A549 (cell line): ENCODE results near the gene ARL4D.

Experiments
- MYC ChIP-seq: IDR thresholded peaks from 2 replicates; pipeline ENCODE4 v1.6.1; 2012; ENCODE audit warnings: mild to moderate bottlenecking, inconsistent platforms, low read length, improper control_type of control experiment, borderline replicate concordance
- NPAS2 ChIP-seq: fragments of 250-450 bp; sonication (Bioruptor Pico); IDR thresholded peaks from 2 replicates; pipeline ENCODE4 v1.8.0; 2022; ENCODE audit warnings: mild to moderate bottlenecking, moderate library complexity, borderline replicate concordance
- POLR2A ChIP-seq: IDR thresholded peaks from 2 replicates; pipeline ENCODE4 v1.6.1; 2012; ENCODE audit warnings: mild to moderate bottlenecking, low read length
- RCOR1 ChIP-seq: fragments of 150-350 bp; IDR thresholded peaks from 2 replicates; pipeline ENCODE4 v1.6.1; 2014; ENCODE audit warnings: antibody characterized with exemption, low read length, low read depth
- SMC3 ChIP-seq: fragments of >200 bp; sonication (Bioruptor Twin); formaldehyde crosslinking; IDR thresholded peaks from 3 replicates; pipeline ENCODE4 v1.6.1; 2018; ENCODE audit warnings: inconsistent platforms
- ZC3H11A ChIP-seq: fragments of 450-650 bp; IDR thresholded peaks from 2 replicates; pipeline ENCODE4 v1.6.1; 2014; ENCODE audit warnings: antibody characterized with exemption, mild to moderate bottlenecking
- TF ChIP-seq, protein P1 (sequence below): fragments of >200 bp; sonication (Bioruptor Twin); formaldehyde crosslinking; IDR thresholded peaks from 3 replicates; pipeline ENCODE4 v1.5.1; 2016

DNA sequence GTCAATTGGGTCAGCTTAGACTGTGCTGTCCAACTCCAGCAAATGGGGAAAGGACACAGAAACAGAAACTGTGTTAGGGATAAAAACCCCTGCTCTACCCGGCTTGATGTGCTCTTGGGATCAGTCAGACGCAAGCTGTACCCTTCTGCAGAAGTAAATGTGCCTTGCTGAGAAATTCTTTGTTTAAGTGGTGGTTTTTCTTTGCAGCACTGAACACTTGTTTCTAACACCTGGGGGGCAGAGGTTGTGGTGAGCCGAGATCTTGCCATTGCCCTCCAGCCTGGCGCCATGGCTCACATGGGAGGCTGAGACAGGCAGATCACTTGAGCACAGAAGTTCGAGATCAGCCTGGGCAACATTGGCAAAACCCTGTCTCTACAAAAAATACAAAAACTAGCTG is 18.5 kb upstream of the ARL4D start:
- TF ChIP-seq POLR2A (no peak), SMC3 (no peak), NPAS2 (CRISPR knock-in tag) (no peak), ZC3H11A (no peak), RCOR1 (no peak), MYC (no peak)
- TF ChIP-seq, protein P1, sequence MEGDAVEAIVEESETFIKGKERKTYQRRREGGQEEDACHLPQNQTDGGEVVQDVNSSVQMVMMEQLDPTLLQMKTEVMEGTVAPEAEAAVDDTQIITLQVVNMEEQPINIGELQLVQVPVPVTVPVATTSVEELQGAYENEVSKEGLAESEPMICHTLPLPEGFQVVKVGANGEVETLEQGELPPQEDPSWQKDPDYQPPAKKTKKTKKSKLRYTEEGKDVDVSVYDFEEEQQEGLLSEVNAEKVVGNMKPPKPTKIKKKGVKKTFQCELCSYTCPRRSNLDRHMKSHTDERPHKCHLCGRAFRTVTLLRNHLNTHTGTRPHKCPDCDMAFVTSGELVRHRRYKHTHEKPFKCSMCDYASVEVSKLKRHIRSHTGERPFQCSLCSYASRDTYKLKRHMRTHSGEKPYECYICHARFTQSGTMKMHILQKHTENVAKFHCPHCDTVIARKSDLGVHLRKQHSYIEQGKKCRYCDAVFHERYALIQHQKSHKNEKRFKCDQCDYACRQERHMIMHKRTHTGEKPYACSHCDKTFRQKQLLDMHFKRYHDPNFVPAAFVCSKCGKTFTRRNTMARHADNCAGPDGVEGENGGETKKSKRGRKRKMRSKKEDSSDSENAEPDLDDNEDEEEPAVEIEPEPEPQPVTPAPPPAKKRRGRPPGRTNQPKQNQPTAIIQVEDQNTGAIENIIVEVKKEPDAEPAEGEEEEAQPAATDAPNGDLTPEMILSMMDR = no peak
